Measurements from ENCODE around the gene RBM33.
A peak's percentile ranks its signal among the peaks of the same experiment; 100 is the strongest.
"Not testable (repeated sequence)": the region's sequence is repeated elsewhere in the genome, so short reads cannot be mapped to it uniquely, and the experiment has no call there.

RBM33 gene

GRCh38 chr7:155813546-155814315 is 169.3 kb downstream of the RBM33 start:
- DNase-seq, result no peak

DNA sequence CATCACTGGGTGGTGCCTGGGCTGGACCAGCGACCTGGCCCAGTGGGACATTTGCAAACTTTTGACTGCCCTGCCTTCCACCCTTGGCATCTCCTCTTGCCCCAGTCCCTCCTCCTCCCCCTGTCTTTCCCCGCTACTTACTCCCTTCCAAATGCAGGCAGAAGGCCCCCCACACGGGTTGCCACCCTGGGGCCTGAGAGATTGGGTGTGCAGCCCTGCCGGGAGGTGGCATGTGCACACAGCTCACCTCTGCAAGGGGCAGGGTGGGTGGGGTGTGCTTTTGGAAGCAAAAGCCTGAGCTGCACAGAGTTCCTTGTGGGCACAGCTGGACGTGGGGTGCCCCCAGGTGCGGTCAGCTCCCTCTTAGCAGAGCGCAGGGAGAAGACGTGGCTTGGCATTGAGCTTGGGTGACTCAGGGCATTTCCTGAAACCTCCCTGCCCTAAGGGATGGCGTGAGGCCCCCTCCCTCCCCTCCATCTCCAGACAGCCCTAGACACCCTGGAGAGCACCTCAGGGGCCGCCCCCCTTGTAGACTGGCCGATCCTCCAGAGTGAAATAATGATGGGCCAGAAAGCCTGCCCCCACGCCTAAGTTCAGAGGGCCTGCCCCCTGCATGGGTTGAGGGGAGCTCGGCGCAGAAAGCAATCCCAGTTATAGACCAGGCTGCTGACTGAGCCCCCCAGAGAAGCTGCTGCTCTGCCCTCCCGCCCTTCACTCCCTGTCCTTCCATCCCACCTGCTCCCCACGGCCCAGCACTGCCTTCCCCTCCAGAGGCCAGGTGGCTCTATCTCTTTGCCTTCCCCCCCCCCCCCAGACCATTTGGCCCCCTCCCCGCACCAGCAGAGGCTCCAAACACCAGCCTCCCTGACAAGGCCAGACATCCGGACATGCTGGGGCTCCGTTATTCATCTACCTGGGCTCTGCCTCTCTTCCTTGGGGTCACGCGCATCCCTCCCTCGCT is 170.1 kb downstream of the RBM33 start:
- DNase-seq, result no peak

DNA sequence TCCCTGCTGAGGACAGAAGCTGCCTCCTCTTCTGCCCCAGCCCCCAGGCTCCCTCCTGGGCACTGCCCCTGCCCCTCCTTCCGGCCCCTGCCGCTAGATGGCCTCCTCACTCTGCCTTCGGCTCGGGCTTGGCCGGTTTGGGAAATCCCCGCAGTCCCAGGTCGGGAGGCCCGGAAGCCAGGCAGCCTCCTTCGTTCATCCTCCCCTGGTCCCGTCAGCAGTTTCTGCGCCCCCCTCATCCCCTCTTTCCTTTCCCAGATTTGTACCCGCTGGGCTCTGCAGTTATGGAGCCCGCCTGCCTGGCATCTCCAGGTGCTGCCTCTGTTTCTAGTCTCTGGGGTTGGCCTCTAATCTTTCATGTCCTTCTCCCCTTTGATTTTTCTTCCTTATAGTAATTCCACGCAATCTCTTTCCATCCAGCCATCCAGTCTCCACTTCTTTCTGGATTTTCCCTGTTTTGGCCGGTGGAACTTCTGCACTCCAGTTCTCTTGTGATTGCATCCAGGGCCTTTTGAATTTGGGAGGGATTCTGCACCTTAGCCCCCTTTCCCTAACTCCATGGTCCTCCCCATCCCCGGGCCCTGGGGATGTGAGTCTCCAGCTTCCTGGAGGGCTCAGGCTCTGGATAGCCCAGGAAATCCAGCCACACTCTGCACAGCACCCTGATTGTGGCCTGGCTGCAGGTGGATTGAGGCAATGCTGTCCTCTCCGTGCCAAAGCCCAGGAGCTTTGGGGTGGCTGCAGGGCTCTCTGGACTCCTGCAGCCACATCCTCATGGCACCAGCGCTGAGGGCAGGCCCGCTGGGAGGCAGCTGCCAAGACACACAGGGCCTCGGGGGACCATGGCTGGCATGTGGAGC is 171.1 kb downstream of the RBM33 start:
- peak; percentile 17 to 31 for DNase-seq

- DNase-seq, result no peak
Observed at GRCh38 chr7:155816192-155816508, 171.7 kb downstream of the RBM33 start.

DNA sequence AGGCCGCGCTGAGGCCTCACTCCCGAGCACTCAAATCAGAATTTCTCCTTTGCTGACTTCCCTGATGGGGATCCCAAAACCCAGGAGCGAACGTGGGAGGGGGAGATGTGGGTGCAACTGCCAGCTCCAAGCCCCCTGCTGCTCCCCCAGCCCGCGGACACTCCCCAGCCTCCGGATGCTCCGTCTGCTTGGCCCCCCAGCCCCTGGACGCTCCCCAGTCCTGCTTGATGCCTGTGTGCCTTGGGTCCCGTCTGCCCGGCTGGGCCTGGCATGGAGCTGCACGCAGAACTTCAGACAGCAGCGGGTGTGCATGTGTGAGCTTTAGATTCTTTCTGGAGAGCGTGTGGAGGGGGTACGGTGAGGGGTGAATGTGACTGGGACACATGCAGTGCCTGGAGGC is 172.5 kb downstream of the RBM33 start:
- no peak for DNase-seq

DNA sequence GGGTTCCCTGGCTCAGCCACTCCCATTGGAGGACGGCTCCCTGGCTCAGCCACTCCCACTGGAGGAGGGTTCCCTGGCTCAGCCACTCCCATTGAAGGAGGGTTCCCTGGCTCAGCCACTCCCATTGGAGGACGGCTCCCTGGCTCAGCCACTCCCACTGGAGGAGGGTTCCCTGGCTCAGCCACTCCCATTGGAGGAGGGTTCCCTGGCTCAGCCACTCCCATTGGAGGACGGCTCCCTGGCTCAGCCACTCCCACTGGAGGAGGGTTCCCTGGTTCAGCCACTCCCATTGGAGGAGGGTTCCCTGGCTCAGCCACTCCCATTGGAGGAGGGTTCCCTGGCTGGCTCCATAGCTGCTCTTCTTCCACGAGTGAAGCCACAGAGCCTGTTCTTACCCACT is 173.1 kb downstream of the RBM33 start:
- DNase-seq, result not testable (repeated sequence)

- DNase-seq, result no peak
Observed at GRCh38 chr7:155818154-155818819, 173.8 kb downstream of the RBM33 start.

GRCh38 chr7:155818820-155819168 is 174.3 kb downstream of the RBM33 start:
- DNase-seq, result no peak

DNA sequence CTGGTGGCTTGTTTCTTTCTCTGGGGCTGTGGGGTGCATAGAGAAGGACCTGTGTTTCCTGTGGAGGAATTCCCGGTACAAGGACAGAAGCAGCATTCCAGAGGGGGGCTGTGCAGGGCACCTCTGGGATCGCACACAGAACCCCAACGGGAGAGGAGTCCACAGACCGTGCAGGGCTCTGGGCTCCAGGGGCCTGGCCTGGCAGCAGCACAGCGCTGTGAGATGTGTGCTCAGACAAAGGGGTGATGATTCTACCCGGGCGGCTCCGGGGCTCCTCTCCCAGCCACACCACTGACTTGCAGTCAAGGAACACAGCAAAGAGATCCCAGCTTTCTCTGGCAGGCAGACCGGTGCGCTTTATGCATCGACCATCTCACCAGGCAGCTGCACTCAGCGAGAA is 174.7 kb downstream of the RBM33 start:
- no peak for DNase-seq

GRCh38 chr7:155820246-155820645 is 175.8 kb downstream of the RBM33 start:
- no peak for DNase-seq

GRCh38 chr7:155820788-155821187 is 176.3 kb downstream of the RBM33 start:
- DNase-seq, result no peak

DNA sequence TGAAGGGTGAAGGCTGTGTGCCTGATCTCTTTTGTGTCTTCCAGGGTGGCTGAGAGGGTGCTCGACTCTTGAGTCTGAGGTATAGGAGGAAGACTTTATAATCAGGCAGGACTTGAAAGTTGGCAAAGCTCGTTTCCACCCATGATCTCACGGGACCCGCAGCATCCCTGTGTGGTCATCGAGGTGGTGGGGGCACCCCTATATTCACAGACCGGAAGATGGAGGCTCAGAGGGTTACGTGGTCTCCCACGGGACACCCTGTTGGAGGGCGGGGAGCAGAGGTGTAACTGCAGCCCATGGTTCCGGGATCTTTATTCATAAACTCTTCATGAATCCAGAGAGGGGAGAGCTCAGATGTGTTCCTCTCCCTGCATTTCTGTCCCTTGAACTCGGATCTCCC is 177.4 kb downstream of the RBM33 start:
- DNase-seq, result no peak

DNA sequence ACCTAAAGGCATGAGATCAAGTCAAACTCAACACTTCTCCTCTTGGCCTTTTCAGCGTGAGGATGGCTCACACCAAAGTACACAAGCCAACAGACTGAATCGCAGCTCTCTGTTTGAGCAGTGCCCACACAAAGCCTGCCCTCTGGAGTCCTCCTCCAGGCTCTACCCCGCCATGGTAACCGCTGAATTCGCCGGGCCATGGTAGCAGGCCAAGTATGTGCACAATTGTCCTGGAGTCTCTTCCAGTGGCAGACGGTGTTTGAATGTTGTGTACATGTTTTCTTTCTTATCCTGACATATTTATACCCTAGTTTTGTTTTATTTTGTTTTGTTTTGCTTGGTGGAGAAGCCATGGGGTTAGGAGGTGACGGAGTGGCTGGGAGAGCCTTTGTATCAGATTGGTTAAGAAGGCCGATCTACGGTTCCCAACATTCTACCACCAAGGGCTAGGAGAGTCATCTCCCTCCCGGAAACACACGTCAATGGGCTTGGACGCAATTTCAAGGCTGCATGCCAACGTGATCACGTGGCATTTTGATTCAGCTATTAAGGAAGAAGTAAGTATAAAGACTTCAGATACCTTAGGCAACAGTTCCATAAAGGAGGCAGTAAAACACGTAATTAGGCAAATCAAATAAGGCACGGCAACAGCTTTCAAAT is 179.9 kb downstream of the RBM33 start:
- DNase-seq, result no peak

DNA sequence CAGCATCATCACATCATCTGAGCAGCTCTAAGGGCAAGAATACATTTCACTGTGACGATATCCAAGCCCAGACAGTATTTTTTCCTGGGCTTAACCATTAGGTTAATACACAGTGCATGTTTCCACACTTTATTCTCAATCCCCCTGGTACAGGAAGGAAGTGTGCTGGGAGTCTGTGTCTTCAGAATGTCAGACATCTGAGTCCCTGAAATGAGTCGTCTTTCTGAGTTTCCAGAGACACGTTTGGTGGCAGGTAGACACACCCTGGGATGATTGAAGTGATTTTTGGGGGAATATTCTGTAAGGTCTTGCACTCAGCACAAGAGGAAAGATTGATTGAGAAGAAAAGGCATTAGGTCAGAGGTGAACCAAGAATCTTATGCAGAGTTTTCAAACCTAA is 180.9 kb downstream of the RBM33 start:
- DNase-seq, result no peak

DNA sequence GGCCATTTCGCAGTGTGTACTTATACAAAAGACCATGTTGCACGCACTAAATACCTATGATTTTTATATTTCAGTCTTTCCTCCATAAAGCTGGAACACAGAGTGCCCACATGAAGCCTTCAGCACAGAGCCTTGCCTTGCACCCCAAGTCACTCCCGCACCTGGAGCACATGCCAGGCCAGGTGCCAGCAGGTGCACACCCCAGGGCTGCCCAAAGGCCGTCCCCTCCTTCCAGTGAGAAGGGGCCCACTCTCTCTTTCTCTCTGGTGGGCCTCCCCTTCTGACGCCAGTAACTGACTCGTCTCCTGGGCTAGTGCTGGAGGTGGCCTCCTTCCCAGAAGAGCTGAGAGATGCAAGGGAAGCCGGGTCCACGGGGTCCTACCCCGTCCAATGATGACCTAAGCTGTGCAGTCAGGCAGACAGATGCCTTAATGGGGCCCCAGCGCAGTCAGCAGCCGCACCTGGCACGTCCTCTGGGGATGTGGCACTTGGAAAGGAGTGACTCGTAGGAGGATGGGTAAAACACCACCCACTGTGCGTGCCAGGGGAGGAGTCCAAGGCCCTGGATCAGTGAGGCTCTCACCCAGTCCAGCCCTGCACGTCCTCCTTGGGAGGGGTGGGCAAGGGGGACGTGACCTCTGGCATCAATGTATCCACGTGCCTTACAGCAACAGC is 185.5 kb downstream of the RBM33 start:
- DNase-seq, result no peak

Measured in activated CD4-positive, alpha-beta T cell treated with anti-CD3 and anti-CD28 coated beads, Interleukin-2, amount 50 U/mL, for 4 hours (primary cell).